ENCODE measurements around the gene RXRA. TPM values are rescaled to one million over a fixed set of nuclear protein-coding genes. Genes with fewer than 3 reads are reported as not detected.

Gene RXRA
- total RNA-seq, 1 donor from 2014 or later, result 33.4 TPM

DNA sequence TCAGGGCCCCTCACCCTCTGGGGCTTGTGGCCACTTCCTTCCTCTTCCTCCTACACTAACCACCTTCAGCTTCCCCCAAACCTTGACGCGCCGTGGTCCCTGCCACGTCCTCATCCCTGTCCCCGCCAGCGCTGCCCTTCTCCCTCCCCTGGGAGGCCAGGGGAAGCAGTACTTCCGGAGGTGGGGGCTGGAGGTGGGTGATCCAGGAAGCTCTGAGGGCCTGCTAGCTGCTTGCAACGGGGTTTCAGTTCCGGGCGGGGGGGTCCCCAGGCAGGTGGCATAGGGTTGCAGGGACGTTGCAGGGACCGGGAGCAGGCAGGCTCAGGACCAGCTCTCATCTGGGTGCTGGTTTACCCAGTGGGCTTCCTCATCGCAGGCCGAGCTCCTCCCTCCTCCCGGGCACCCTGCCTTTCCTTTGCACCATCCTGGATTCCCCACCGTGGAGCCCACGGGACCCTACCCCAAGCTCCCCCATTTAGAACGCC lies 70.0 kb downstream of the RXRA start:
- H3K9me3 ChIP-seq (ENCODE audit: insufficient read depth, low read depth, low read length), result peaks cover 5% of the 10 kb centered on the region
- Mint-ChIP-seq H3K4me3 (ENCODE audit: unreplicated experiment) (no peak overlapping the region), H3K27ac (ENCODE audit: unreplicated experiment) (no peak overlapping the region), H3K4me1 (ENCODE audit: low read depth, unreplicated experiment) (peaks cover 3% of the 10 kb centered on the region), H3K36me3 (ENCODE audit: low read depth, unreplicated experiment) (peaks cover 2% of the 10 kb centered on the region), H3K27me3 (ENCODE audit: low read depth, unreplicated experiment) (no peaks in the 10 kb centered on the region), H3K9me3 (ENCODE audit: unreplicated experiment) (no peaks in the 10 kb centered on the region)
- H4K20me1 ChIP-seq (ENCODE audit: insufficient read depth, low read length), result peaks cover 94% of the 10 kb centered on the region
- peaks cover 88% of the 10 kb centered on the region for H3K79me2 ChIP-seq (ENCODE audit: insufficient read depth, low read length)
- H3K4me2 ChIP-seq (ENCODE audit: low read length), result peak overlapping the region; percentile 22
- no peaks in the 10 kb centered on the region for H3K27me3 ChIP-seq (ENCODE audit: insufficient read depth, low read length)
- TF ChIP-seq CTCF (IDR thresholded peaks at IDR 0.05; ENCODE audit: insufficient read depth, low read depth, low read length), result no peak
- no peak for TF ChIP-seq EZH2 (IDR thresholded peaks at IDR 0.05; ENCODE audit: insufficient read depth, low read length)
- no peaks in the 10 kb centered on the region for H3K36me3 ChIP-seq (ENCODE audit: insufficient read depth, low read length)
- no peak overlapping the region for H3K27ac ChIP-seq (ENCODE audit: low read depth, low read length)
- no peak overlapping the region for H2AFZ ChIP-seq (ENCODE audit: low read depth, low read length)
- peaks cover 16% of the 10 kb centered on the region for H3K4me1 ChIP-seq (ENCODE audit: insufficient read depth, low read length)
- no peak overlapping the region for H3K9ac ChIP-seq (ENCODE audit: low read length)
- FAIRE-seq (no peak), DNase-seq (ENCODE audit: low read depth) (no peak)
- H3K4me3 ChIP-seq (ENCODE audit: insufficient read depth, low read depth, low read length), result no peak overlapping the region

- H3K36me3 ChIP-seq (ENCODE audit: insufficient read depth, low read length), result no peaks in the 10 kb centered on the region
- H3K4me3 ChIP-seq (ENCODE audit: insufficient read depth, low read depth, low read length), result no peak overlapping the region
- H3K9me3 Mint-ChIP-seq (ENCODE audit: unreplicated experiment), result no peaks in the 10 kb centered on the region
- no peak for DNase-seq (ENCODE audit: low read depth)
- no peak overlapping the region for H3K9ac ChIP-seq (ENCODE audit: low read length)
- no peak overlapping the region for H3K27ac Mint-ChIP-seq (ENCODE audit: unreplicated experiment)
- peaks cover 90% of the 10 kb centered on the region for H4K20me1 ChIP-seq (ENCODE audit: insufficient read depth, low read length)
- no peaks in the 10 kb centered on the region for H3K27me3 ChIP-seq (ENCODE audit: insufficient read depth, low read length)
- peaks cover 5% of the 10 kb centered on the region for H3K9me3 ChIP-seq (ENCODE audit: insufficient read depth, low read depth, low read length)
- no peak for FAIRE-seq
- peaks cover 2% of the 10 kb centered on the region for H3K36me3 Mint-ChIP-seq (ENCODE audit: low read depth, unreplicated experiment)
- H3K4me2 ChIP-seq (ENCODE audit: low read length), result peak overlapping the region; percentile 22
- TF ChIP-seq EZH2 (IDR thresholded peaks at IDR 0.05; ENCODE audit: insufficient read depth, low read length) (no peak), CTCF (IDR thresholded peaks at IDR 0.05; ENCODE audit: insufficient read depth, low read depth, low read length) (no peak)
- no peaks in the 10 kb centered on the region for H3K27me3 Mint-ChIP-seq (ENCODE audit: low read depth, unreplicated experiment)
- H3K4me1 ChIP-seq (ENCODE audit: insufficient read depth, low read length), result peaks cover 16% of the 10 kb centered on the region
- peaks cover 3% of the 10 kb centered on the region for H3K4me1 Mint-ChIP-seq (ENCODE audit: low read depth, unreplicated experiment)
- H3K79me2 ChIP-seq (ENCODE audit: insufficient read depth, low read length), result peaks cover 85% of the 10 kb centered on the region
- H2AFZ ChIP-seq (ENCODE audit: low read depth, low read length), result no peak overlapping the region
- H3K27ac ChIP-seq (ENCODE audit: low read depth, low read length), result no peak overlapping the region
- H3K4me3 Mint-ChIP-seq (ENCODE audit: unreplicated experiment), result no peak overlapping the region
Observed at GRCh38 chr9:134396825-134397224, 70.6 kb downstream of the RXRA start.

- Mint-ChIP-seq H3K27me3 (ENCODE audit: low read depth, unreplicated experiment) (no peaks in the 10 kb centered on the region), H3K27ac (ENCODE audit: unreplicated experiment) (no peak overlapping the region), H3K9me3 (ENCODE audit: unreplicated experiment) (no peaks in the 10 kb centered on the region), H3K4me3 (ENCODE audit: unreplicated experiment) (no peak overlapping the region), H3K36me3 (ENCODE audit: low read depth, unreplicated experiment) (peaks cover 2% of the 10 kb centered on the region), H3K4me1 (ENCODE audit: low read depth, unreplicated experiment) (peaks cover 3% of the 10 kb centered on the region)
- DNase-seq (ENCODE audit: low read depth), result no peak
- H3K9ac ChIP-seq (ENCODE audit: low read length), result no peak overlapping the region
- no peak overlapping the region for H2AFZ ChIP-seq (ENCODE audit: low read depth, low read length)
- no peaks in the 10 kb centered on the region for H3K27me3 ChIP-seq (ENCODE audit: insufficient read depth, low read length)
- H3K9me3 ChIP-seq (ENCODE audit: insufficient read depth, low read depth, low read length), result peaks cover 5% of the 10 kb centered on the region
- H4K20me1 ChIP-seq (ENCODE audit: insufficient read depth, low read length), result peaks cover 93% of the 10 kb centered on the region
- FAIRE-seq, result no peak
- H3K4me2 ChIP-seq (ENCODE audit: low read length), result no peak overlapping the region
- TF ChIP-seq CTCF (IDR thresholded peaks at IDR 0.05; ENCODE audit: insufficient read depth, low read depth, low read length) (no peak), EZH2 (IDR thresholded peaks at IDR 0.05; ENCODE audit: insufficient read depth, low read length) (no peak)
- peaks cover 68% of the 10 kb centered on the region for H3K79me2 ChIP-seq (ENCODE audit: insufficient read depth, low read length)
- H3K4me3 ChIP-seq (ENCODE audit: insufficient read depth, low read depth, low read length), result no peak overlapping the region
- no peaks in the 10 kb centered on the region for H3K36me3 ChIP-seq (ENCODE audit: insufficient read depth, low read length)
- H3K4me1 ChIP-seq (ENCODE audit: insufficient read depth, low read length), result peaks cover 21% of the 10 kb centered on the region
- no peak overlapping the region for H3K27ac ChIP-seq (ENCODE audit: low read depth, low read length)
Observed at GRCh38 chr9:134398756-134399155, 72.5 kb downstream of the RXRA start.

All from astrocyte (in vitro differentiated cells and primary cell).